Astrocyte of the cerebellum (primary cell): ENCODE measurements around the gene TCFL5.

ENCODE experiments used
- DNase-seq: peaks from one replicate; pipeline ENCODE4 v3.0.0-alpha.2; 2011; ENCODE audit warnings: low read depth
- H3K4me3 ChIP-seq: 2 replicates; pipeline ENCODE4 v1.5.1; 2011; ENCODE audit warnings: mild to moderate bottlenecking, low read depth, low read length, moderate library complexity
- in situ Hi-C: cut with HindIII; loops from 2 replicates; pipeline ENCODE4 v1.10.0; 2017; ENCODE audit warnings: low sequenced_read_pairs
- TF ChIP-seq, protein P1 (sequence below): IDR thresholded peaks from 2 replicates; pipeline ENCODE4 v1.5.1; 2012; ENCODE audit warnings: low read length, low read depth, moderate library complexity, mild to moderate bottlenecking; ENCODE audit errors: missing control alignments

Gene TCFL5

DNA sequence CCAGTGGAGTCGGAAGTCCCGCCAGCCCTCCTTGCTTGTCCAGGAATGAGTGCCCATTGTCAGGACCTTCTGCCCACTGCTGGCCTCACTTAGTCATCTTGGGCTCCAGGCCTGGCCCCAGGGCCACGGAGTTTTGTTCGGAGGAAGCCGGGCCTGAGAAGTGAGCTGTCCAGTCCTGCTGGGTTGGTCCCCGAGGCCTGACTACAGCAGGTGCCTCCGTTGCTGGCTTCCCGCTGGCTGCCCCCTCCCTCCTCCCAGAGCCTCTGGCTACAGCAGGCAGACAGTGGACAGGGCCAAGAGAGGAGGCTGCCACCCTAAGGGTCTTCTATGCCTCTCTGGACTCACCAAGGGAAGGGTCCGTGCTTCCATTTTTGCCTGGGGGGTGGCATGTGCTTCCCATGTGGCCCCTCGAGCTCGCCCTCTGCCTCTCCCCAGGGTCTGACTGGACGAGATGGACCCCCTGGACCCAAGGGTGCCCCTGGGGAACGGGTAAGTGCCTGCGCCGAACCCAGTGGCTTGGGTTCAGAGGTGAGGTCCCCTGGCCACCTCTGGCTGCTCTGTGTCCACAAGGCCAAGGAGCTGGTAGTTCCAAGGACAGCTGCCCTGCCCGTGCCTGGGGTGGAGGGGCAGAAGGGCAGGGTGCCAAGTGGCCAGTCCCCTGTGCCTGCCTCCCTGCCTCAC lies 42.0 kb downstream of the TCFL5 start:
- TF ChIP-seq, protein P1, sequence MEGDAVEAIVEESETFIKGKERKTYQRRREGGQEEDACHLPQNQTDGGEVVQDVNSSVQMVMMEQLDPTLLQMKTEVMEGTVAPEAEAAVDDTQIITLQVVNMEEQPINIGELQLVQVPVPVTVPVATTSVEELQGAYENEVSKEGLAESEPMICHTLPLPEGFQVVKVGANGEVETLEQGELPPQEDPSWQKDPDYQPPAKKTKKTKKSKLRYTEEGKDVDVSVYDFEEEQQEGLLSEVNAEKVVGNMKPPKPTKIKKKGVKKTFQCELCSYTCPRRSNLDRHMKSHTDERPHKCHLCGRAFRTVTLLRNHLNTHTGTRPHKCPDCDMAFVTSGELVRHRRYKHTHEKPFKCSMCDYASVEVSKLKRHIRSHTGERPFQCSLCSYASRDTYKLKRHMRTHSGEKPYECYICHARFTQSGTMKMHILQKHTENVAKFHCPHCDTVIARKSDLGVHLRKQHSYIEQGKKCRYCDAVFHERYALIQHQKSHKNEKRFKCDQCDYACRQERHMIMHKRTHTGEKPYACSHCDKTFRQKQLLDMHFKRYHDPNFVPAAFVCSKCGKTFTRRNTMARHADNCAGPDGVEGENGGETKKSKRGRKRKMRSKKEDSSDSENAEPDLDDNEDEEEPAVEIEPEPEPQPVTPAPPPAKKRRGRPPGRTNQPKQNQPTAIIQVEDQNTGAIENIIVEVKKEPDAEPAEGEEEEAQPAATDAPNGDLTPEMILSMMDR: no peak
- no peak for DNase-seq
- in situ Hi-C loops: loop anchor here (5.0 kb wide), 1 partner anchor 48 kb away; no protein-coding TSS in a partner anchor
- H3K4me3 ChIP-seq: no peak overlapping the region

DNA sequence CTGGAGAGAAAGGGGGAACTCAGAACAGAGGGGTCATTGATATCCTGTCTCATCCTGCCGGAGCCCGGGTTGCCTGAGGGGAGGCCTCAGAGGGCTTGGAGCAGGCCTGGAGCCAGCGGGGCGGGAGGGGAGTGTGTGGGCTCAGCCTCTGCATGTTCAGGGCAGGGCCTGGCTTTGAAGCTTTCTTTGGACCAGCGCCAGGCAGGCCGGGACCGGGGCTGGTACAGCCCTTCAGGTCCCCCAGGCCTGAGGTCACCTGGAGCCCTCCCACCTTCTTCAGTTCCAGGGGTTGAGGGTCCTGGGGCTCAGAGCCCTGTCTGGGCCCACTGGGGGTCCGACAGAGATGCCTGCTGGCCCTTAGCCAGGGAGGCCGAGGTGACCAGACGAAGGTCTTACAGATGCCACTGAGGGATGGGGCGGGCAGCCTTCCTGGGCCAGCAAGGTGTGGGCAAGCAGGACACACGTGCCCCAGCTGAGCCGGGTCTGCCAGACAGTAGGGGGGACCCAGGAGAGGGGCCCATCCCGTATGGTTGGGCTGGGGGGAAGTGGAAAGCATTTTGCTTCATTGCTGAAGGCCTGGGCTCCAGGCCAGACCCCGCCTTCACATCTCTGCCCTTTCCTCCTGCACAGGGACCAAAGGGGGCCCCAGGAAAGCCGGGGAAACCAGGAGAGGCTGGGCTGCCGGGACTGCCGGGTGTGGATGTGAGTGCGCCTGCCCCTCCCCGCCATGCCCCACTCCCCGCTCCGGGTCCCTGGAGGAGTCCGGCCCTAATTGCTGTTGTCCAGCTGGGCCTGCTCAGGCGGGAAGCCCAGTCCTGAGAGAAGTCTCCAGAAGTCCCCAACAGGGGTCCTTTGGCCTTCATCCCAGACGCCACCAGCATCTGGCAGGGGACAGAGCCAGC lies 42.8 kb downstream of the TCFL5 start:
- DNase-seq: no peak
- in situ Hi-C loops: loop anchor here (5.0 kb wide), 1 partner anchor 48 kb away; no protein-coding TSS in a partner anchor
- H3K4me3 ChIP-seq: no peak overlapping the region
- TF ChIP-seq, protein P1: no peak

DNA sequence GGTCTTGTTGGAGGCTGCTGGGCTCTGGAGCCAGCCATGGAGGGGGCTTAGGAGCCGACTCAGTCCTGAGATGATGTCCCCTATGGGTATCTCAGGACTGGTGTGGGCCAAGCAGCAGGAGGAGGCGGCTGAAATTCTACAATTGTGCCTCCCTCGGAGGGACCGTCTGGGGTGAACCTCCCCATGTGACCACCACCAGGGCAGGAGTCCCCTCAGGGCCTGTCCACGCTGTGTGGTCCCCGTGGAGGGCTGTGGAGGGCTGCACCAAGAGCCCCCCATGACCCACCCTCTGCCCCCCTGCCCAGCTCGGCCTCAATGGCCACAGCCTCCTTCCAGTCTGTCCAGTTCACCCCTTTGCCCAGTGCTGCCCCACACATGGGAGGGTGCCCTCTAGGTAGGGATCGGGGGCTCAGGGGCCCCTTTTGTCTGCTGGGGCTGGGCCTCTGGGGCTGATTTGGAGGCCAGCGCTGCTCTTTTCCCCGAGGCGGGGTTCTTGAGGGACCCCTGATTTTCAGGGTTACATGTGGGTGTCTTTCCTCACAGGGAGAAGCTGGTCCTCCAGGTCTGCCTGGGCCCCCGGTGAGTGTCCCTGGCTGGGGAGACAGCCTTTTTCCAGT lies 43.5 kb downstream of the TCFL5 start:
- in situ Hi-C loops: loop anchor here (5.0 kb wide), 1 partner anchor 49 kb away; no protein-coding TSS in a partner anchor

DNA sequence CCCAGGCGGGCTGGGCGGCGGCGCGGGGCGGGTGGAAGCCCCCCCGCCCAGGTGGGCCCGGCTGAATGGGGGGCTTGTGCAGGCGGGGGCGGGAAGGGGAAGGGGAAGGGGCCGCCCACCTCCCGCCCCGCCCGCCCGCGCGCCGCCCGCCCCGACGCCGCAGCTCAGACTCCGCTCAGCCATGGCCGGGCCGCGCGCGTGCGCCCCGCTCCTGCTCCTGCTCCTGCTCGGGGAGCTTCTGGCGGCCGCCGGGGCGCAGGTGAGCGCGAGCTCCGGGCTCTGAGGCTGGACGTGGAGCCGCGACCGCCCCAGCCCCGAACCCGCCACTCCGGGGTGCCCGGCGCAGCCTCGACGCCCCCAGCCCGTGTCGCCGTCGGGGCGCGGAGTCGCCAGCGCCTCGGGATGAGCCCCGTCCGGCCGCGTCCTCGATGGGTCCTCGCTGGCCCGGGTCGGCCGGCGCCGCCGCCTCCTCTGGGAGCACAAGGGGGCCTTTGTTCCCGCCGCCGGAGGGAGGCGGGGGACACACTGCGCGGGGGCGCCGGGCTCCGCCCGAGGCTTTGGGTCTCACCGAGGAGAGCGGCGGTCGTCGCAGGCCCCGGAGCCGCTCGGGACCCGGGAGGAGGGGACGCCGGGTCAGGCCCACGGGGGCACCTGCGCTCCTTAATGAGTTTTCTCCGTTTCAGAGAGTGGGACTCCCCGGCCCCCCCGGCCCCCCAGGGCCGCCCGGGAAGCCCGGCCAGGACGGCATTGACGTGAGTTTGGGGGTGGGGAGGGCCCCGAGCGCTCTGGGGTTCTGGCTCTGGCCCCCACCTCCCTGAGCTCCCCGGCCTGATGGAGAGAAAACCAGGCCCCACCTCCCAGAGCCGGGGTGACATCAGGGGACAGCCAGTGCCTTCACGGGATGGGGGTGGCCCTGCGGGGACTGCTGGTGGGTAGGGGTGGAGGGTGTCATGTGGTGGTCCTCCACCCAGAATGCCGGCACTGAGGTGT lies 44.4 kb downstream of the TCFL5 start, which contains the start of gene COL9A3:
COL9A3 (plus strand) TSS at position 167 of the 990 bp plus-strand sequence; CDS start at position 182, 15 bp downstream.
- TF ChIP-seq, protein P1: no peak
- no peak for DNase-seq
- H3K4me3 ChIP-seq: no peak within 1 kb of the TSS
- in situ Hi-C loops: loop anchor here (5.0 kb wide), 1 partner anchor 50 kb away; no protein-coding TSS in a partner anchor

More for the DNA sequence above, 43.5 kb downstream of the TCFL5 start:
- TF ChIP-seq, protein P1: no peak
- no peak overlapping the region for H3K4me3 ChIP-seq
- DNase-seq: no peak

DNA sequence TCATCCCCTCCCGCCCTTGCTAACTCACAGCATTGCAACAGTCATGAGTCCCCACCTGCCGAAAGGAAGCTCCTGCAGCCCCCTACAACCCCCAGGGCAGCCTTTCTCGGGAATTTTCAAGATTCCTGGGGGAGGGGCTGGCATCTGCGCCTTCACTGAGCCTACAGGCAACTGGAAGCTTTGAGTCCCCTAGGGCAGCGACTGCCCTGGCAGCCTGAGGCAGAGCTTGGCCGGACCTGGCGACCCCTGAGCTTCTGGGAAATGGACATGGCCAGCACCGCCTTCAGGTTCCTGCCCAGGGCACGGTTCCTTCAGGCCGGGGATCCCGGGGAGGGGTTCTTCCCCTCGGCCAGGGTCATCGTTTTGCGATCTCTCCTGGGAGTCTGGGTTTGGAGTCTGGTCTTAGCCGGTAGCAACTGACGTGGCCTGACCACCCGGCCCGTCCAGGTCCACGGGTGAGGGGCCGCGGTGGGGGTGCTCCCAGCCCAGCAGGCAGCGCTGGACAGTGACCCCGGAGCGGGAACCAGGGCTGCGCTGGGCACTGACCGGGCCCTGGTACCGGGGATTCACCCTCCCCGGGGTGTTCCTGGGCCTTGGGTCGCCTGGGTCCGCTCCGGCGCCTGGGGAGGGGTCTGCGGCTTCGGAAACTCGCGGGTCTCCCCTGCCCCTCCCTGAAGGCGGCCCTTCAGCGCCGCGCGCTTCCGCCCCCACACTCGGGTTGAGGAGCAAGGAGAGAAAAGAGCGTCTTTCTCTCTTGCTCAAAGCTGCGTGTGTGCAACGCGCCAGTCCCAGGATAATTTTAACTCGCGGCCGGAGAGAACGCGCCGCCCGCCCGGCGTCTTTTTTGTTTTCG lies 45.4 kb downstream of the TCFL5 start:
- no peak overlapping the region for H3K4me3 ChIP-seq
- DNase-seq: no peak
- in situ Hi-C loops: loop anchor here (5.0 kb wide), 1 partner anchor 51 kb away; no protein-coding TSS in a partner anchor
- TF ChIP-seq, protein P1: no peak
